ENCODE measurements around the gene ARMC7.
"Not testable (repeated sequence)": the region's sequence is repeated elsewhere in the genome, so short reads cannot be mapped to it uniquely, and the experiment has no call there.

The ARMC7 gene

DNA sequence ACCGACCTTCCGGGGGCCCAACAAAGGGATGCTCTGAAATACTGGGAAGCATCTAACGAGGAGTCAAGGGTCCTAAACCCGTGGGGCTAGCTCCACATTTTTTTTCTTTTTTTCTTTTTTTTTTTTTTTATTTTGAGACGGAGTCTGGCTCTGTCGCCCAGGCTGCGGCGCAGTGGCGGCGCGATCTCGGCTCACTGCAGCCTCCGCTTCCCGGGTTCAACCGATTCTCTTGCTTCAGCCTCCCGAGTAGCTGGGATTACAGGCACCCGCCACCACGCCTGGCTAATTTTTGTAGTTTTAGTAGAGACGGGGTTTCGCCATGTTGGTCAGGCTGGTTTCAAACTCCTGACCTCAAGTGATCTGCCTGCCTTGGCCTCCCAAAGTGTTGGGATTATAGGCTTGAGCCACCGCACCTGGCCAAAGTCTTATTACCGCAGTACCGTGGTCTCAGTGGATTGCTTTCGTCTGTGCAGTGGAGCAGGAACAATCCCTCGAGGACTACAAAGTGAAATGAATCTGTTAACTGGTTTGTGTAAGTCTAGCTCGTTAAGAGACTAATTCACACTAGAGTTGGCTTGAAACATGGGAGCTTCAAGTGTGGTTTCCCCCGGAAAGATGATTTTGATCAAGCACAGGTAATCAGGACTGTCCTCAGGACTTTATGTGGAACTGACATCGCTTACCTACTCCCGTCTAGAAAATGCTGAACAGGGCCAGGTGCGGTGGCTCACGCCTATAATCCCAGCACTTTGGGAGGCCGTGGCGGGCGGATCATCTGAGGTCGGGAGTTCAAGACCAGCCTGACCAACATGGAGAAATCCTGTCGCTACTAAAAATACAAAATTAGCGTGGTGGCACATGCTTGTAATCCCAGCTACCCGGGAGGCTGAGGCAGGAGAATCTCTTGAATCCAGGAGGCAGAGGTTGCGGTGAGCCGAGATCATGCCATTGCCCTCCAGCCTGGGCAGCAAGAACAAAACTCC lies 22.5 kb downstream of the ARMC7 start:
- DNase-seq; ATAC-seq (replicated peaks); H3K9me3 Mint-ChIP-seq; H3K27me3 Mint-ChIP-seq: not testable (repeated sequence)
- Mint-ChIP-seq H3K4me3 (peak overlapping the region; percentile 85 to 87), H3K36me3 (ENCODE audit: insufficient read depth) (peaks cover 18% of the 10 kb centered on the region), H3K27ac (peak overlapping the region; percentile 83 to 86), H3K4me1 (ENCODE audit: low read depth in 2 of 2) (peaks cover 8 to 16% of the 10 kb centered on the region in 2 donors)

DNA sequence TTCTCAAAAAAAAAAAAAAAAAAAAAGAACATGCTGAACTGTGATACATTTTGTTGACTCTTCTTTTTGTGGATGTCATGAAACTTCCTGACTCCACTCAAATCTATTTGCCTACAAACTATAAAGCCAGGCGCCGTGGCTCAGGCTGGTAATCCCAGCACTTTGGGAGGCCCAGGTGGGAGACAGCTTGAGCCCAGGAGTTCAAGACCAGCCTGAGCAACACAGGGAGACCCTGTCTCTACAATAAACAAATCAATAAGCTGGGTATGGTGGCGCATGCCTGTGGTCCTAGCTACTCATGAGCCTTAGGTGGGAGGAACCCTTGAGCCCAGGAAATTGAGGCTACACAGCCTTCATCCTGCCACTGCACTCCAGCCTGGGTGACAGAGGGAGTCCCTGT lies 23.2 kb downstream of the ARMC7 start:
- no peak overlapping the region for H3K27ac Mint-ChIP-seq
- H3K36me3 Mint-ChIP-seq (ENCODE audit: insufficient read depth) = peaks cover 18% of the 10 kb centered on the region
- no peak for DNase-seq
- no peak for ATAC-seq (replicated peaks)
- no peaks in the 10 kb centered on the region for H3K9me3 Mint-ChIP-seq
- H3K4me3 Mint-ChIP-seq = peak overlapping the region in 1 of 2 donors; percentile 8
- peaks cover 8 to 16% of the 10 kb centered on the region in 2 donors for H3K4me1 Mint-ChIP-seq (ENCODE audit: low read depth in 2 of 2)
- H3K27me3 Mint-ChIP-seq = no peaks in the 10 kb centered on the region

DNA sequence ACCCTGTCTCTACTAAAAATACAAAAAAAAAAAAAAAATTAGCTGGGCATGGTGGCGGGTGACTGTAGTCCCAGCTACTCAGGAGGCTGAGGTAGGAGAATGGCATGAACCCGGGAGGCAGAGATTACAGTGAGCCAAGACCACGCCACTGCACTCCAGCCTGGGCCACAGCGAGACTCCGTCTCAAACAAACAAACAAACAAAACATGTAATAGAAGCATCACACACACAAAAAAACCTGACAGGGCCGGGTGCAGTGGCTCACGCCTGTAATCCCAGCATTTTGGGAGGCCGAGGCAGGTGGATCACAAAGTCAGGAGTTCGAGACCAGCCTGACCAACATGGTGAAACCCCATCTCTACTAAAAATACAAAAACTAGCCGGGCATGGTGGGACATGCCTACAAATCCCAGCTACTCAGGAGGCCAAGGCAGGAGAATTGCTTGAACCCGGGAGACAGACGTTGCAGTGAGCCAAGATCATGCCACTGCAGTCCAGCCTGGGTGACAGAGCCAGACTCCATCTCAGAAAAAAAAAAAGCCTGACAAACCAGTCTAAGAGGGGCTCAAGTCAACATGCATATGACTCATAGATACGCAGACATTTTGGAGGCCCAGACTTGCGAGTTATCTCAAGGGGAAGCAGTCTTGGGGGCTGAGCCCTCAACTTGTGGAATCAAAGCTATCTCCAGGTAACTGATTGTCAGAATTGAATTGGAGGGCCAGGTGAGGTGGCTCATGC lies 24.0 kb downstream of the ARMC7 start:
- ATAC-seq (replicated peaks); H3K27me3 Mint-ChIP-seq; DNase-seq; H3K9me3 Mint-ChIP-seq: not testable (repeated sequence)
- Mint-ChIP-seq H3K4me1 (ENCODE audit: low read depth in 2 of 2) (peaks cover 6 to 14% of the 10 kb centered on the region in 2 donors), H3K4me3 (peak overlapping the region in 1 of 2 donors; percentile 8), H3K36me3 (ENCODE audit: insufficient read depth) (peaks cover 15% of the 10 kb centered on the region), H3K27ac (peak overlapping the region in 1 of 2 donors; percentile 25)

DNA sequence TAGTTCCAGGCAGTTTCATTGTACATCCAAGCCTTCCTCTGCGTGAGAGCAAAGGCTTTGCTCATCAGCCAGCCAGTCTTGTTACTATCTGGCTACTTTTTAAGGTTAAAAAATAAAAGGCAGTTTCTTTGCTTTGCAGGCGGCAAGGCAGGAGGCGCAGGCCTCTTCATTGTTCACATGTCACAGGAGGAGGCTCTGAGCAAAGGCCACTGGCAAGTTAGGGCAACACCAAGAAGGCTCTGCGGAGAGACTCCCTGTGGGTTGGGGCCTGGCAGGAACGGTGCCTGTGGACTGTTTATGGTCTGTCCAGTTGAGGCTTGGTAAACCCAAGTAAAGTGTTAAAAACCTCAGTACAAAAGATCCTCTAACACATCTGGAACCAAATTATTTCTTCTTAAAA lies 25.7 kb downstream of the ARMC7 start:
- Mint-ChIP-seq H3K4me1 (ENCODE audit: low read depth in 2 of 2) (peaks cover 4 to 8% of the 10 kb centered on the region in 2 donors), H3K27me3 (no peaks in the 10 kb centered on the region), H3K27ac (peak overlapping the region in 1 of 2 donors; percentile 38), H3K36me3 (ENCODE audit: insufficient read depth) (peaks cover 14% of the 10 kb centered on the region), H3K4me3 (no peak overlapping the region), H3K9me3 (no peaks in the 10 kb centered on the region)
- DNase-seq (no peak), ATAC-seq (replicated peaks) (no peak)

DNA sequence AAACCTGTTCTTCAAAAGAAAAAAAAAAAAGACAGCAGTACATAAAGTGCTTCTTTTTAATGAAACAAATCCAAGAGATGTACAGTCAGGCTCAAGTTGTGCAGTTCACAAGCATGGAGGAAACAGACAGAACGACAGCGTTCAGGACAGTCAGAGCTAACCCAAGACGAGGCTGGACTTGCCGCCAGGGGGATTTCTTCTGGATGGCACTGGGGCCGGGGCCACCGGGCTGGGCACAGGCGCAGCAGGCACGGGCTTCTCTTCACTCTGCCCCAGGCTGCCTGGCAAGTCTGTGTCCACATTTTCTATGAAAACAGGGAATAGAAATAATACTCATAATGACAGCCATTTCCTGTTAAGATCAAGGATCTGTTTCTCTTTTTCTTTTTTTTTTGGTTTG lies 26.2 kb downstream of the ARMC7 start:
- Mint-ChIP-seq H3K36me3 (ENCODE audit: insufficient read depth) (peaks cover 14% of the 10 kb centered on the region), H3K27ac (peak overlapping the region in 1 of 2 donors; percentile 38), H3K4me3 (no peak overlapping the region), H3K4me1 (ENCODE audit: low read depth in 2 of 2) (peaks cover 1 to 6% of the 10 kb centered on the region in 2 donors), H3K9me3 (no peaks in the 10 kb centered on the region), H3K27me3 (no peaks in the 10 kb centered on the region)
- ATAC-seq (replicated peaks) (no peak), DNase-seq (no peak)

DNA sequence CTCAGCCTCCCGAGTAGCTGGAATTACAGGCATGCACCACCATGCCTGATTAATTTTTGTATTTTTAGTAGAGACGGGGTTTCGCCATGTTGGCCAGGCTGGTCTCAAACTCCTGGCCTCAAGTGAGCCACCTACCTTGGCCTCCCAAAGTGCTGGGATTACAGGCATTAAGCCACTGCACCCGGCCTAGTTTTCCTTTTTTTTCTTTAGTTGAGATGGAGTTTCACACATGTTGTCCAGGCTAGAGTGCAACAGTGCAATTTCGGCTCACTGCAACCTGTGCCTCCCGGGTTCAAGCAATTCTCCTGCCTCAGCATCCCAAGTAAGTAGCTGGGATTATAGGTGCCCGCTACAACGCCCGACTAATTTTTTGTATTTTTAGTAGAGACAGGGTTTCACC lies 28.0 kb downstream of the ARMC7 start:
- H3K27me3 Mint-ChIP-seq; DNase-seq; H3K4me1 Mint-ChIP-seq (ENCODE audit: low read depth in 2 of 2); ATAC-seq (replicated peaks); H3K9me3 Mint-ChIP-seq; H3K4me3 Mint-ChIP-seq: not testable (repeated sequence)
- H3K36me3 Mint-ChIP-seq (ENCODE audit: insufficient read depth) = peaks cover 17% of the 10 kb centered on the region
- peak overlapping the region in 1 of 2 donors; percentile 44 for H3K27ac Mint-ChIP-seq

DNA sequence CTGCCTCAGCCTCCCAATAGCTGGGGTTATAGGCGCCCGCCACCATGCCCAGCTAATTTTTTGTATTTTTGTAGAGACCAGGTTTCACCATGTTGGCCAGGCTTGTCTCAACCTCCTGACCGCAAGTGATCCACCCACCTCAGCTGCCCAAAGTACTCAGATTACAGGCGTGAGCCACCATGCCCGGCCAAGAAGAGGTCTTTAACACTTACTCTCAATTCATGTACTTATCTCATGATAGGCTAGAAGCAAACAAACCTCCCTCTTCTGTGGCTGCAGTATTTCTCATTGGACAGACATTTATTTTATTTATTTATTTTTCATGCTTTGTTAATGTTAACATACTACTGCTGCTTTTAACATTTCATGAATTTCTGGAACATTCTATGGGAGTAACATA lies 28.8 kb downstream of the ARMC7 start:
- no peak for ATAC-seq (replicated peaks)
- Mint-ChIP-seq H3K27ac (no peak overlapping the region), H3K36me3 (ENCODE audit: insufficient read depth) (peaks cover 20% of the 10 kb centered on the region), H3K4me3 (no peak overlapping the region), H3K9me3 (no peaks in the 10 kb centered on the region), H3K4me1 (ENCODE audit: low read depth in 2 of 2) (peaks cover 8 to 9% of the 10 kb centered on the region in 2 donors), H3K27me3 (no peaks in the 10 kb centered on the region)
- DNase-seq = no peak

DNA sequence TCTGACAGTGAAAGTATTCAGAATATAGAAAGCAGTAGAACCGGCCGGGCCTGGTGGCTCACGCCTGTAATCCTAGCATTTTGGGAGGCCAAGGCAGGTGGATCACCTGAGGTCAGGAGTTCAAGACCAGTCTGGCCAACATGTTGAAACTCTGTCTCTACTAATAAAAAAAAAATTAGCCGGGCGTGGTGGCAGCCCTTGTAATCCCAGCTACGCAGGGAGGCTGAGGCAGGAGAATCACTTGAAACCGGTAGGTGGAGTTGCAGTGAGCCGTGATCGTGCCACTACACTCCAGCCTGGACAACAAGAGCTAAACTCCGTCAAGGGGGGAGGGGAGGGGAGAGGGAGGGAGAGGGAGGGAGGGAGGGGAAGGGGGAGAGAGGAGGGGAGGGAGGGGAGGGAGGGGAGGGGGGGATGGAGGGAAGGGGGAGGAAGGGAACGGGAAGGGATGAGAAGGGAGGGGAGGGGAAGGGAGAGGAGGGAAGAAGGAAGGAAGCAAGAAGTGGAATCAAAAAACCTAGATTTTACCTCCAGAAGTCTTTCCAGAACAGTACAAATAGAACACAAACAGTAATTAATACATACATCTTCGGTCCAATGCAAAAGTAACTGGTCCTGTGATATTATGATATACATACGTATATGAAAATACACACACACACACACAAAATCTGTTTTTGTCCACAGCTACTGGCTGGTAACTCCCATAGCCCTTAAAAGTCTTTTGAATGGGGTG lies 32.6 kb downstream of the ARMC7 start:
- Mint-ChIP-seq H3K36me3 (ENCODE audit: insufficient read depth) (peaks cover 39% of the 10 kb centered on the region), H3K27me3 (no peaks in the 10 kb centered on the region), H3K9me3 (no peaks in the 10 kb centered on the region), H3K27ac (peak overlapping the region in 1 of 2 donors; percentile 87), H3K4me3 (no peak overlapping the region), H3K4me1 (ENCODE audit: low read depth in 2 of 2) (peaks cover 8 to 9% of the 10 kb centered on the region in 2 donors)
- DNase-seq (no peak), ATAC-seq (replicated peaks) (no peak)

DNA sequence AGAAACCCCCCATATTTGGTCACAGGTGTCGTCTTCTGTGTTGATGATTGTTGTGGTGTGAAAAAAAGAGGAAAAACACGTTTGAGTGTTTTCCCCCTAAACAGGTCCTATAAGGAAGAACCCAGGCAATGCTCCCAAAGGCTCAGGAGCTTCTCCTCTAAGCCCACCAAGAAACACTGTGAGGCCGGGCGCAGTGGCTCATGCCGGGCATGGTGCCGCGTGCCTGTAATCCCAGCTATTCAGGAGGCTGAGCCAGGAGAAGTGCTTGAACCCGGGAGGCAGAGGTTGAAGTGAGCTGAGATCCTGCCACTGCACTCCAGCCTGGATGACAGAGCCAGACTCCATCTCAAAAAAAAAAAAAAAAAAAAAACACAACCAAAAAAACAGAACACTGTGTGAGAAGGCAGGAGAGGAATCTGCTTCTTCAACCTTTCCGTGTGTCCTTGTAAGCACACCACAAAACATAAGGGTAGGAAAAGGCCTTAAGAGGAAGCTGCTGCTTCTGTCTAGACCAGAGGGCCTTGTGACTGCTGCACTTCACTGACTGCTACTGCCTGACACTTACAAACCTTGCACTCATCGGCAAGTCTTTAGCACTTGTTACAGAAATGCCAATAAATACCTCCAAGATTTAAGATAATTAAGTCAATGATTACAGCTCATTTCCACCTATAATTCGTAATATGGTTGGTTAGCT lies 35.2 kb downstream of the ARMC7 start:
- Mint-ChIP-seq H3K27ac (no peak overlapping the region), H3K4me3 (no peak overlapping the region), H3K36me3 (ENCODE audit: insufficient read depth) (peaks cover 50% of the 10 kb centered on the region), H3K27me3 (no peaks in the 10 kb centered on the region), H3K9me3 (no peaks in the 10 kb centered on the region), H3K4me1 (ENCODE audit: low read depth in 2 of 2) (peaks cover 8 to 20% of the 10 kb centered on the region in 2 donors)
- ATAC-seq (replicated peaks) = no peak
- no peak for DNase-seq

DNA sequence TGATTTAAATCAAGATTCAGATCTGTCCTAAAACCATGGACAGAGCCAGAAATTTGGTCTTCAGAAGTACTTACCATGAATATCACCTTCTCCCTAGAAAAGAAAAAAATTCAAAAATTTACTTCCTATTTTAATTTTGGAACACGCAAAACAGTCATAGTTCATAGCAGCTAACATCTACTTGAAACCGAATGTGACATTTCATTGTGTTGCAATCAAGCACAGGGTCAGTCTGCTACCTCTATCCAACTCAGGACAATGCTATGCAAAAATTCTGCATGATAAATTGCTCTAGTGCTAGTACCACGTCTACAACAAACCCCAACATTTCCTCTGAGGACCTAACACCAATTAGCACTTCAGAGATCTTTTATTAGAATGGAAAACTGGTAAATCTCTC lies 36.8 kb downstream of the ARMC7 start:
- H3K27ac Mint-ChIP-seq = no peak overlapping the region
- no peak overlapping the region for H3K4me3 Mint-ChIP-seq
- H3K36me3 Mint-ChIP-seq (ENCODE audit: insufficient read depth) = peaks cover 49% of the 10 kb centered on the region
- peaks cover 0 to 13% of the 10 kb centered on the region in 2 donors for H3K4me1 Mint-ChIP-seq (ENCODE audit: low read depth in 2 of 2)
- ATAC-seq (replicated peaks) (no peak), DNase-seq (no peak)
- H3K9me3 Mint-ChIP-seq = no peaks in the 10 kb centered on the region
- no peaks in the 10 kb centered on the region for H3K27me3 Mint-ChIP-seq

DNA sequence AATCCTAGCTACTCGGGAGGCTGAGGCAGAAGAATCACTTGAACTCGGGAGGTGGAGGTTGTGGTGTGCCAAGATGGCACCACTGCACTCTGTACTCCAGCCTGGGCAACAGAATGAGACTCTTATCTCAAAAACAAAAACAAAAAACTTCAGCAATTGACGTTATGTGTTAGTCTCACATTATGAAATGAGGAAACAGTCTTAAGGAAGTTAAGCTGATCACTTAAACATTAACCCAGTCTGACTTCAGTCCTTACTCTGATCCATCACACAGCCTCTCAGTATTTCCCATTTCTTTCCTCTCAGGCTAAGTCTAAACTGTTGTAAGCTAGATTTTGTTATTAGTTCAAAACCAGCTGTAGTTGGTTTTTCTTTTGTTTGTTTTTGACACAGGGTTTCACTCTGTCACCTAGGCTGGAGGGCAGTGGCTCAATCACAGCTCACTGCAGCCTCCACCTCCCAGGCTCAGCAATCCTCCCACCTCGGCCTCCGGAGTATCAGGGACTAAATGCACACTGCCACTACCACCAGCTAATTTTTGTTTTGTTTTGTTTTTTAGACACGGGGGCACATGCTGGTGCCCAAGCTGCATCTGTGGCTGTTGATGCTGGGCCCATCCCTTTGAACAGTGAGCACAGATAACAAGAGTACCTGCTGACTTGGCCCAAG lies 38.2 kb downstream of the ARMC7 start:
- no peaks in the 10 kb centered on the region for H3K9me3 Mint-ChIP-seq
- peaks cover 48% of the 10 kb centered on the region for H3K36me3 Mint-ChIP-seq (ENCODE audit: insufficient read depth)
- ATAC-seq (replicated peaks) (no peak), DNase-seq (no peak)
- H3K27me3 Mint-ChIP-seq = no peaks in the 10 kb centered on the region
- H3K4me3 Mint-ChIP-seq = no peak overlapping the region
- peaks cover 9 to 24% of the 10 kb centered on the region in 2 donors for H3K4me1 Mint-ChIP-seq (ENCODE audit: low read depth in 2 of 2)
- peak overlapping the region in 1 of 2 donors; percentile 15 for H3K27ac Mint-ChIP-seq

DNA sequence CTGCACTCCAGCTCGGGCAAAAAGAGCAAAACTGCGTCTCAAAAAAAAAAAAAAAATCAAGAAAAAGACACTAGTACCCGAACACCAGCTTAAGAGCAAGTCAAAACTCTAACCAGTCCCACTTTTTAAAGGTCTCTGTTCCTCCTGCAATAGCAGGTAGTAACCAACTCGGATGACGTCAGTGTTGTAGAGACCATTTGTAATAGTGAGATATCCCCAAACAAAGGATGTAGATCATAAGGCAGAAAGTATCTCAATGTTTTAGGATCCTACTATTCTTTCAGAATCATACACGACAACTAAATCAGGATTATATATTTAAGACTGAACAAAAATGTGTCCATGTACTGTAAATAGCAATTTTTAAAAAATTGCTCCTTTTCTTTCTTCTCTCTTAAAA lies 42.2 kb downstream of the ARMC7 start:
- Mint-ChIP-seq H3K9me3 (no peaks in the 10 kb centered on the region), H3K4me1 (ENCODE audit: low read depth in 2 of 2) (peaks cover 20 to 38% of the 10 kb centered on the region in 2 donors), H3K27ac (peak overlapping the region in 1 of 2 donors; percentile 79), H3K27me3 (no peaks in the 10 kb centered on the region), H3K4me3 (peak overlapping the region; percentile 89 to 96), H3K36me3 (ENCODE audit: insufficient read depth) (peaks cover 39% of the 10 kb centered on the region)
- ATAC-seq (replicated peaks) = no peak
- no peak for DNase-seq

Measured in effector memory CD8-positive, alpha-beta T cell (primary cell).